Hepatocyte (in vitro differentiated cells): ENCODE results near the gene ANKRD55. TPM values are rescaled to one million over a fixed set of nuclear protein-coding genes. Genes with fewer than 3 reads are reported as not detected.
"Not testable (repeated sequence)": the region's sequence is repeated elsewhere in the genome, so short reads cannot be mapped to it uniquely, and the experiment has no call there.

Experiments used
- DNase-seq: peaks from one replicate; pipeline ENCODE4 v3.0.0-alpha.2; 2016; ENCODE audit warnings: low spot score
- H2AFZ ChIP-seq: fragments of 200-600 bp; sonication (generic); 2 replicates; pipeline ENCODE4 v1.6.0; 2016; ENCODE audit warnings: antibody characterized with exemption, mild to moderate bottlenecking
- H3K27ac ChIP-seq: fragments of 200-600 bp; sonication (generic); 2 replicates; pipeline ENCODE4 v1.5.1; 2016; ENCODE audit warnings: mild to moderate bottlenecking
- H3K27me3 ChIP-seq: fragments of 200-600 bp; sonication (generic); 2 replicates; pipeline ENCODE4 v1.6.1; 2016
- H3K36me3 ChIP-seq: fragments of 200-600 bp; sonication (generic); replicated peaks from 2 replicates; pipeline ENCODE4 v1.5.1; 2016; ENCODE audit warnings: low read depth; ENCODE audit not compliant: insufficient read depth
- H3K4me1 ChIP-seq: fragments of 200-600 bp; sonication (generic); 2 replicates; pipeline ENCODE4 v1.5.1; 2016; ENCODE audit warnings: mild to moderate bottlenecking, moderate library complexity; ENCODE audit not compliant: insufficient read depth
- H3K4me2 ChIP-seq: fragments of 200-600 bp; sonication (generic); 2 replicates; pipeline ENCODE4 v1.6.0; 2016
- H3K4me3 ChIP-seq: fragments of 200-600 bp; sonication (generic); 2 replicates; pipeline ENCODE4 v1.5.1; 2016; ENCODE audit warnings: mild to moderate bottlenecking
- H3K79me2 ChIP-seq: fragments of 200-600 bp; sonication (generic); 2 replicates; pipeline ENCODE4 v1.6.0; 2017; ENCODE audit warnings: mild to moderate bottlenecking
- H3K9me2 ChIP-seq: fragments of 200-600 bp; sonication (generic); replicated peaks from 2 replicates; pipeline ENCODE4 v1.6.0; 2017; ENCODE audit warnings: mild to moderate bottlenecking; ENCODE audit not compliant: insufficient read depth
- H3K9me3 ChIP-seq: fragments of 200-600 bp; sonication (generic); 2 replicates; pipeline ENCODE4 v1.5.1; 2016; ENCODE audit warnings: low read depth, mild to moderate bottlenecking
- H4K20me1 ChIP-seq: fragments of 200-600 bp; sonication (generic); 2 replicates; pipeline ENCODE4 v1.6.0; 2016; ENCODE audit warnings: mild to moderate bottlenecking; ENCODE audit not compliant: insufficient read depth, poor library complexity, severe bottlenecking
- CTCF ChIP-seq: fragments of 200-600 bp; sonication (generic); IDR thresholded peaks from 2 replicates; pipeline ENCODE4 v1.5.1; 2016; ENCODE audit warnings: antibody characterized with exemption, mild to moderate bottlenecking; ENCODE audit not compliant: poor library complexity
- EZH2 ChIP-seq: fragments of 200-600 bp; sonication (generic); IDR thresholded peaks from 2 replicates; pipeline ENCODE4 v1.6.1; 2016; ENCODE audit warnings: antibody characterized with exemption, mild to moderate bottlenecking, borderline replicate concordance
- EZH2phosphoT487 ChIP-seq: fragments of 200-600 bp; sonication (generic); IDR thresholded peaks from one replicate; pipeline ENCODE4 v1.6.1; 2018; ENCODE audit warnings: antibody characterized with exemption, mild to moderate bottlenecking, low read depth, moderate library complexity; ENCODE audit not compliant: unreplicated experiment, severe bottlenecking
- WGBS: methylation state at CpG from one replicate; pipeline ENCODE4 v1.1.6; 2016; ENCODE audit warnings: low lambda C conversion rate; ENCODE audit errors: missing lambda C conversion rate; 5-methylcytosine and 5-hydroxymethylcytosine counted together
- polyA plus RNA-seq: library from polyadenylated mRNA; unstranded; fragments of >200 nt; fragmentation: Nextera tagmentation; extraction: Ambion mirVana; gene quantifications from 2 replicates; pipeline ENCODE4 v1.2.1, GENCODE V29; 2016
- total RNA-seq: library from RNA; depleted of rRNA; stranded (reverse); fragments of >200 nt; gene quantifications from 2 replicates; pipeline ENCODE4 v1.2.3, GENCODE V29; 2014

ANKRD55 gene
- total and polyA plus RNA-seq, 2 experiments from 2014 or later = 0.20 to 0.31 TPM

DNA sequence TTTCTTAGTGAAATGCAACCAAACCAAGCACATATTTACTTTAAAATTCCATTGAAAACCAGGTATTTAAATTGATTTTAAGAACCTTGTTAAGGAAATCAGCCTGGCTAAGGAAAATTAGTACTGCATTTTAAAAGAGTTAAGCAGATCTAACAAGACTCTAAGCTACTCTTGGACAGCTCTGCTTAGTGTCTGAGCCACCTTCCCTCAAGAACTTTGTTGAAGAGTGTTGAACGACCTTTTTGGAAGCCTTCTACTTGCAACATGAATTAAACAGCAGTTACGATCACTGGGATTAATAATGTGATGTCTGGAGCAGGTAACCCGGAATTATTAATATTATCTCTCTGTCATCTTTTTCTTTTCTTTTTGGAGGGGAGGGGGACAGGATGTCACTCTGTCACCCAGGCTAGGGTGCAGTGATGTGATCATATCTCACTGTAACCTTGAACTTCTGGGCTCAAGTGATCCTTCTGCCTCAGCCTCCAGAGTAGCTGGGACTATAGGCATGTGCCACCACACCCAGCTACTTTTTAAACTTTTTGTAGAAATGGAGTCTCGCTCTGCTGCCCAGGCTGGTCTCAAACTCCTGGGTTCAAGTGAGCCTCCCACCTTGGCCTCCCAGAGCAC is 74.7 kb downstream of the ANKRD55 start:
- H2AFZ ChIP-seq = peak overlapping the region; percentile 1
- H4K20me1 ChIP-seq = no peaks in the 10 kb centered on the region
- H3K36me3 ChIP-seq = no peaks in the 10 kb centered on the region
- no peaks in the 10 kb centered on the region for H3K9me3 ChIP-seq
- TF ChIP-seq CTCF = no peak
- TF ChIP-seq EZH2 = no peak
- TF ChIP-seq EZH2phosphoT487 = no peak
- no peak for DNase-seq
- no peaks in the 10 kb centered on the region for H3K9me2 ChIP-seq
- H3K27me3 ChIP-seq = no peaks in the 10 kb centered on the region
- H3K4me1 ChIP-seq = peaks cover 31% of the 10 kb centered on the region
- no peak overlapping the region for H3K4me2 ChIP-seq
- H3K4me3 ChIP-seq = no peak overlapping the region
- H3K79me2 ChIP-seq = no peaks in the 10 kb centered on the region
- H3K27ac ChIP-seq = peak overlapping the region; percentile 91
- 67% methylated on average over 4 of the region's 4 CpGs for WGBS

- H3K27me3 ChIP-seq, H3K9me3 ChIP-seq, H3K79me2 ChIP-seq, H3K36me3 ChIP-seq, H4K20me1 ChIP-seq, H3K9me2 ChIP-seq, DNase-seq, H3K4me3 ChIP-seq: not testable (repeated sequence)
- H2AFZ ChIP-seq = peak overlapping the region; percentile 1
- peak overlapping the region; percentile 15 for H3K4me2 ChIP-seq
- 23% methylated on average over 5 of the region's 5 CpGs for WGBS
- peak overlapping the region; percentile 91 for H3K27ac ChIP-seq
- peaks cover 31% of the 10 kb centered on the region for H3K4me1 ChIP-seq
Observed at GRCh38 chr5:56157191-56157621, 75.9 kb downstream of the ANKRD55 start.

GRCh38 chr5:56156585-56157190 is 76.4 kb downstream of the ANKRD55 start:
- not testable (repeated sequence) for DNase-seq, H3K27me3 ChIP-seq, H4K20me1 ChIP-seq, H3K36me3 ChIP-seq, H3K4me3 ChIP-seq, H3K9me3 ChIP-seq, H3K9me2 ChIP-seq, H3K79me2 ChIP-seq
- H3K4me2 ChIP-seq = peak overlapping the region; percentile 15
- peaks cover 31% of the 10 kb centered on the region for H3K4me1 ChIP-seq
- peak overlapping the region; percentile 91 for H3K27ac ChIP-seq
- peak overlapping the region; percentile 27 for H2AFZ ChIP-seq
- 47% methylated on average over 6 of the region's 6 CpGs for WGBS

- H3K9me2 ChIP-seq = no peaks in the 10 kb centered on the region
- no peak overlapping the region for H3K4me2 ChIP-seq
- WGBS = 87% methylated on average over 4 of the region's 4 CpGs
- no peaks in the 10 kb centered on the region for H4K20me1 ChIP-seq
- H3K27ac ChIP-seq = peak overlapping the region; percentile 91
- no peaks in the 10 kb centered on the region for H3K36me3 ChIP-seq
- no peak overlapping the region for H2AFZ ChIP-seq
- peaks cover 31% of the 10 kb centered on the region for H3K4me1 ChIP-seq
- DNase-seq = no peak
- H3K4me3 ChIP-seq = no peak overlapping the region
- no peaks in the 10 kb centered on the region for H3K27me3 ChIP-seq
- no peak for TF ChIP-seq EZH2phosphoT487
- no peak for TF ChIP-seq EZH2
- TF ChIP-seq CTCF = no peak
- H3K9me3 ChIP-seq = no peaks in the 10 kb centered on the region
- H3K79me2 ChIP-seq = no peaks in the 10 kb centered on the region
Observed at GRCh38 chr5:56155992-56156584, 77.0 kb downstream of the ANKRD55 start.
